KOPT-K1 (cell line): ENCODE results near the gene WNT7A.

Experiments used
- H3K27ac ChIP-seq: fragments of 200-600 bp; sonication (generic); 2 replicates; pipeline ENCODE4 v1.5.1; 2016; ENCODE audit warnings: antibody characterized with exemption, mild to moderate bottlenecking, low read depth, low read length; ENCODE audit not compliant: poor library complexity, severe bottlenecking
- H3K36me3 ChIP-seq: fragments of 200-600 bp; sonication (generic); 2 replicates; pipeline ENCODE4 v1.5.1; 2017; ENCODE audit warnings: antibody characterized with exemption, mild to moderate bottlenecking, low read length, moderate library complexity; ENCODE audit not compliant: insufficient read depth
- H3K9me3 ChIP-seq: fragments of 200-600 bp; sonication (generic); 2 replicates; pipeline ENCODE4 v1.5.1; 2017; ENCODE audit warnings: antibody characterized with exemption, low read length, mild to moderate bottlenecking; ENCODE audit not compliant: insufficient read depth, poor library complexity, severe bottlenecking

WNT7A gene

GRCh38 chr3:13823692-13824091, 56.2 kb downstream of the WNT7A start:
- peaks cover 10% of the 10 kb centered on the region for H3K9me3 ChIP-seq
- no peaks in the 10 kb centered on the region for H3K36me3 ChIP-seq
- H3K27ac ChIP-seq, result no peak overlapping the region

- H3K9me3 ChIP-seq, result peaks cover 10% of the 10 kb centered on the region
- H3K27ac ChIP-seq, result no peak overlapping the region
- H3K36me3 ChIP-seq, result no peaks in the 10 kb centered on the region
Observed at GRCh38 chr3:13822871-13823585, 56.8 kb downstream of the WNT7A start.

- Histone ChIP-seq H3K36me3 (no peaks in the 10 kb centered on the region), H3K27ac (no peak overlapping the region), H3K9me3 (peaks cover 16% of the 10 kb centered on the region)
Observed at GRCh38 chr3:13822042-13822441, 57.8 kb downstream of the WNT7A start.

GRCh38 chr3:13821126-13821525, 58.7 kb downstream of the WNT7A start:
- no peak overlapping the region for H3K27ac ChIP-seq

GRCh38 chr3:13818919-13819318, 61.0 kb downstream of the WNT7A start:
- Histone ChIP-seq H3K36me3 (no peaks in the 10 kb centered on the region), H3K9me3 (peaks cover 47% of the 10 kb centered on the region), H3K27ac (no peak overlapping the region)

More at GRCh38 chr3:13821126-13821525, 58.7 kb downstream of the WNT7A start:
- Histone ChIP-seq H3K9me3 (peaks cover 25% of the 10 kb centered on the region), H3K36me3 (no peaks in the 10 kb centered on the region)

GRCh38 chr3:13815088-13815683, 64.7 kb downstream of the WNT7A start:
- Histone ChIP-seq H3K27ac (no peak overlapping the region), H3K9me3 (peaks cover 51% of the 10 kb centered on the region), H3K36me3 (no peaks in the 10 kb centered on the region)

GRCh38 chr3:13812034-13812471, 67.8 kb downstream of the WNT7A start:
- H3K27ac ChIP-seq, result no peak overlapping the region
- peaks cover 48% of the 10 kb centered on the region for H3K9me3 ChIP-seq

GRCh38 chr3:13811614-13812013, 68.3 kb downstream of the WNT7A start:
- no peaks in the 10 kb centered on the region for H3K36me3 ChIP-seq
- H3K27ac ChIP-seq, result no peak overlapping the region
- peaks cover 48% of the 10 kb centered on the region for H3K9me3 ChIP-seq

More at GRCh38 chr3:13812034-13812471, 67.8 kb downstream of the WNT7A start:
- no peaks in the 10 kb centered on the region for H3K36me3 ChIP-seq

- Histone ChIP-seq H3K9me3 (peaks cover 22% of the 10 kb centered on the region), H3K27ac (no peak overlapping the region), H3K36me3 (no peaks in the 10 kb centered on the region)
Observed at GRCh38 chr3:13808550-13808949, 71.3 kb downstream of the WNT7A start.

- Histone ChIP-seq H3K36me3 (no peaks in the 10 kb centered on the region), H3K9me3 (peaks cover 5% of the 10 kb centered on the region), H3K27ac (no peak overlapping the region)
Observed at GRCh38 chr3:13801361-13802204, 78.3 kb downstream of the WNT7A start.

- H3K36me3 ChIP-seq, result no peaks in the 10 kb centered on the region
- no peaks in the 10 kb centered on the region for H3K9me3 ChIP-seq
- no peak overlapping the region for H3K27ac ChIP-seq
Observed at GRCh38 chr3:13800064-13800463, 79.8 kb downstream of the WNT7A start.

- H3K36me3 ChIP-seq, result no peaks in the 10 kb centered on the region
- H3K9me3 ChIP-seq, result no peaks in the 10 kb centered on the region
- H3K27ac ChIP-seq, result no peak overlapping the region
Observed at GRCh38 chr3:13798401-13798800, 81.5 kb downstream of the WNT7A start.

GRCh38 chr3:13796701-13797460, 83.0 kb downstream of the WNT7A start:
- no peaks in the 10 kb centered on the region for H3K36me3 ChIP-seq
- no peaks in the 10 kb centered on the region for H3K9me3 ChIP-seq
- H3K27ac ChIP-seq, result no peak overlapping the region

GRCh38 chr3:13795816-13796215, 84.1 kb downstream of the WNT7A start:
- Histone ChIP-seq H3K27ac (no peak overlapping the region), H3K36me3 (no peaks in the 10 kb centered on the region), H3K9me3 (no peaks in the 10 kb centered on the region)

GRCh38 chr3:13794322-13794721, 85.5 kb downstream of the WNT7A start:
- Histone ChIP-seq H3K9me3 (no peaks in the 10 kb centered on the region), H3K27ac (no peak overlapping the region), H3K36me3 (no peaks in the 10 kb centered on the region)
